CD14-positive monocyte (primary cell): ENCODE measurements around the gene PDE4C. TPM values are rescaled to one million over a fixed set of nuclear protein-coding genes. Genes with fewer than 3 reads are reported as not detected.

Source experiments
- DNase-seq, 3 donors: peaks; one replicate each; pipeline ENCODE4 v3.0.0-alpha.2; 2011 to 2022
- H2AFZ ChIP-seq: 2 replicates; pipeline ENCODE4 v1.6.0; 2012; ENCODE audit warnings: mild to moderate bottlenecking, low read depth, low read length, inconsistent platforms; ENCODE audit not compliant: insufficient read depth, poor library complexity, severe bottlenecking
- H3K27ac ChIP-seq, 2 donors: 1 replicate in 1 of 2; 2 replicates in 1 of 2; pipeline ENCODE4 v1.5.1; 2012 to 2013; ENCODE audit warnings: low read length in 2 of 2, control low read depth in 1 of 2, inconsistent platforms in 1 of 2, low read depth in 1 of 2, mild to moderate bottlenecking in 1 of 2
- H3K27me3 ChIP-seq, 2 donors: one replicate each; pipeline versions ENCODE4 v1.6.0 to v1.6.1; 2011 to 2013; ENCODE audit warnings: low read length in 2 of 2; ENCODE audit not compliant: control insufficient read depth in 2 of 2, insufficient read depth in 2 of 2
- H3K36me3 ChIP-seq, 2 donors: replicated peaks in 1 of 2; 1 replicate in 1 of 2; 2 replicates in 1 of 2; pipeline versions ENCODE4 v1.5.1 to v1.6.1; 2012 to 2013; ENCODE audit warnings: low read length in 2 of 2, control low read depth in 1 of 2, inconsistent platforms in 1 of 2, mild to moderate bottlenecking in 1 of 2; ENCODE audit not compliant: insufficient read depth in 2 of 2, control insufficient read depth in 1 of 2
- H3K4me1 ChIP-seq, 2 donors: 1 replicate in 1 of 2; 2 replicates in 1 of 2; pipeline versions ENCODE4 v1.5.1 to v1.6.1; 2012 to 2013; ENCODE audit warnings: low read length in 2 of 2, control low read depth in 1 of 2, inconsistent platforms in 1 of 2, mild to moderate bottlenecking in 1 of 2, moderate library complexity in 1 of 2; ENCODE audit not compliant: insufficient read depth in 2 of 2, control insufficient read depth in 1 of 2
- H3K4me2 ChIP-seq: replicated peaks from 2 replicates; pipeline ENCODE3; 2012; ENCODE audit warnings: low read length, moderate library complexity, mild to moderate bottlenecking; ENCODE audit not compliant: poor library complexity, severe bottlenecking; ENCODE audit errors: extremely low read depth
- H3K4me3 ChIP-seq, 3 experiments: fragments of 200-600 bp in 1 of 3; sonication (generic) in 1 of 3; replicated peaks in 1 of 3; 1 replicate in 2 of 3; 2 replicates in 1 of 3; pipeline ENCODE4 v1.5.1; 2011 to 2013; ENCODE audit warnings: low read length in 3 of 3, mild to moderate bottlenecking in 3 of 3, control low read depth in 2 of 3, low read depth in 2 of 3, inconsistent platforms in 1 of 3, moderate library complexity in 1 of 3
- H3K79me2 ChIP-seq: 2 replicates; pipeline ENCODE4 v1.6.0; 2012; ENCODE audit warnings: mild to moderate bottlenecking, control low read depth, inconsistent platforms, low read length, moderate library complexity; ENCODE audit not compliant: insufficient read depth
- H3K9ac ChIP-seq: 2 replicates; pipeline ENCODE4 v1.6.0; 2017; ENCODE audit warnings: low read length, mild to moderate bottlenecking; ENCODE audit not compliant: insufficient read depth, poor library complexity, severe bottlenecking
- H3K9me3 ChIP-seq, 2 donors: replicated peaks in 1 of 2; 1 replicate in 1 of 2; 2 replicates in 1 of 2; pipeline versions ENCODE4 v1.5.1 to v1.6.1; 2012 to 2013; ENCODE audit warnings: low read length in 2 of 2, control low read depth in 1 of 2; ENCODE audit not compliant: control insufficient read depth in 1 of 2, insufficient read depth in 1 of 2
- H4K20me1 ChIP-seq: 2 replicates; pipeline ENCODE4 v1.6.0; 2012; ENCODE audit warnings: mild to moderate bottlenecking, low read length, control low read depth, moderate library complexity; ENCODE audit not compliant: insufficient read depth
- H3K27ac Mint-ChIP-seq, 7 donors: one replicate each; pipeline ENCODE4 v1.8.0; 2020; ENCODE audit warnings: mild to moderate bottlenecking in 7 of 7, mixed read lengths in 7 of 7, moderate library complexity in 6 of 7, inconsistent platforms in 2 of 7
- H3K27me3 Mint-ChIP-seq, 3 donors: one replicate each; pipeline ENCODE4 v1.8.0; 2021 to 2022; ENCODE audit warnings: low read depth in 3 of 3, mild to moderate bottlenecking in 3 of 3, mixed read lengths in 3 of 3, moderate library complexity in 3 of 3, inconsistent platforms in 1 of 3
- H3K36me3 Mint-ChIP-seq, 2 donors: one replicate each; pipeline ENCODE4 v1.8.0; 2020; ENCODE audit warnings: mixed read lengths in 2 of 2, inconsistent platforms in 1 of 2, mild to moderate bottlenecking in 1 of 2
- H3K4me1 Mint-ChIP-seq: one replicate; pipeline ENCODE4 v1.8.0; 2020; ENCODE audit warnings: mild to moderate bottlenecking, mixed read lengths
- H3K4me3 Mint-ChIP-seq, 2 donors: one replicate each; pipeline ENCODE4 v1.8.0; 2020; ENCODE audit warnings: mild to moderate bottlenecking in 2 of 2, mixed read lengths in 2 of 2, moderate library complexity in 1 of 2
- H3K9me3 Mint-ChIP-seq, 7 donors: one replicate each; pipeline ENCODE4 v1.8.0; 2020 to 2022; ENCODE audit warnings: mixed read lengths in 7 of 7, mild to moderate bottlenecking in 6 of 7, moderate library complexity in 6 of 7, inconsistent platforms in 2 of 7
- CTCF ChIP-seq: fragments of 200-600 bp; IDR thresholded peaks from one replicate; pipeline ENCODE4 v1.8.0; 2022; ENCODE audit warnings: antibody characterized with exemption, mild to moderate bottlenecking
- WGBS: methylation state at CpG from one replicate; pipeline ENCODE4 v1.1.5; 2013; ENCODE audit warnings: missing lambda C conversion rate; ENCODE audit not compliant: insufficient coverage; 5-methylcytosine and 5-hydroxymethylcytosine counted together
- intact Hi-C, 2 donors: fragments of 100-400 bp; cut with micrococcal nuclease; formaldehyde crosslinking; loops; one replicate each; pipeline versions ENCODE4 v1.15.0 to v1.15.1; 2023
- polyA plus RNA-seq, 3 donors: library from polyadenylated mRNA; depleted of rRNA in 1 of 3; unstranded in 2 of 3; stranded (reverse) in 1 of 3; fragments of 300-500 nt in 2 of 3; fragments of >200 nt in 1 of 3; fragmentation: Illumina TruSeq in 2 of 3; gene quantifications; 1 replicate in 2 of 3; 2 replicates in 1 of 3; pipeline ENCODE4 v1.2.3, GENCODE V29; 2012 to 2021

Gene PDE4C
- polyA plus RNA-seq, 3 donors = not detected

GRCh38 chr19:18216789-18217188 lies 9.4 kb downstream of the PDE4C start:
- Mint-ChIP-seq H3K27me3 (peaks cover 25 to 40% (median 27%) of the 10 kb centered on the region in 3 donors), H3K4me1 (peaks cover 5% of the 10 kb centered on the region), H3K9me3 (peaks cover 0 to 11% (median 0%) of the 10 kb centered on the region in 7 donors), H3K36me3 (no peaks in the 10 kb centered on the region), H3K4me3 (no peak overlapping the region), H3K27ac (no peak overlapping the region)
- Histone ChIP-seq H3K27me3 (peaks cover 0 to 14% of the 10 kb centered on the region in 2 donors), H3K9ac (no peak overlapping the region), H3K4me3 (no peak overlapping the region), H3K4me2 (no peak overlapping the region), H3K36me3 (no peaks in the 10 kb centered on the region), H3K9me3 (peaks cover 0 to 4% of the 10 kb centered on the region in 2 donors), H3K79me2 (no peaks in the 10 kb centered on the region), H3K27ac (no peak overlapping the region), H2AFZ (no peak overlapping the region), H4K20me1 (no peaks in the 10 kb centered on the region), H3K4me1 (no peaks in the 10 kb centered on the region)
- no peak for TF ChIP-seq CTCF
- DNase-seq = no peak
- WGBS = 100% methylated on average over 1 of the region's 8 CpGs
- intact Hi-C loops = no loop called here

- no peaks in the 10 kb centered on the region for H3K79me2 ChIP-seq
- no peak overlapping the region for H3K4me2 ChIP-seq
- peaks cover 0 to 4% of the 10 kb centered on the region in 2 donors for H3K9me3 ChIP-seq
- no peak overlapping the region for H3K27ac ChIP-seq
- Mint-ChIP-seq H3K4me1 (peaks cover 4% of the 10 kb centered on the region), H3K27me3 (peaks cover 22 to 32% (median 24%) of the 10 kb centered on the region in 3 donors), H3K4me3 (peak overlapping the region in 1 of 2 donors; percentile 4), H3K36me3 (no peaks in the 10 kb centered on the region), H3K27ac (peak overlapping the region in 2 of 7 donors; percentile 15 to 44), H3K9me3 (peaks cover 0 to 6% (median 0%) of the 10 kb centered on the region in 7 donors)
- intact Hi-C loops = no loop called here
- no peaks in the 10 kb centered on the region for H3K4me1 ChIP-seq
- no peak overlapping the region for H3K9ac ChIP-seq
- no peaks in the 10 kb centered on the region for H4K20me1 ChIP-seq
- peaks cover 0 to 1% of the 10 kb centered on the region in 2 donors for H3K27me3 ChIP-seq
- 55% methylated on average over 4 of the region's 7 CpGs for WGBS
- no peak overlapping the region for H2AFZ ChIP-seq
- TF ChIP-seq CTCF = no peak
- H3K4me3 ChIP-seq = no peak overlapping the region
- H3K36me3 ChIP-seq = no peaks in the 10 kb centered on the region
- DNase-seq = no peak
Measured at GRCh38 chr19:18214779-18215433, 11.3 kb downstream of the PDE4C start.
